IPS DF 6.9 (cell line): Measurements from ENCODE around the gene TAB2.

Experiments used
- DNase-seq: peaks from one replicate; pipeline ENCODE4 v3.0.0-alpha.2; 2013; ENCODE audit warnings: low read depth, low spot score
- H3K27ac ChIP-seq: one replicate; pipeline ENCODE4 v1.5.1; 2013; ENCODE audit warnings: low read length, control low read depth
- H3K27me3 ChIP-seq: 2 replicates; pipeline ENCODE4 v1.6.1; 2013; ENCODE audit warnings: mild to moderate bottlenecking, low read length; ENCODE audit not compliant: control insufficient read depth, insufficient read depth
- H3K36me3 ChIP-seq: 2 replicates; pipeline ENCODE4 v1.6.1; 2013; ENCODE audit warnings: low read length; ENCODE audit not compliant: control insufficient read depth, insufficient read depth
- H3K4me1 ChIP-seq: 2 replicates; pipeline ENCODE4 v1.6.1; 2013; ENCODE audit warnings: low read length; ENCODE audit not compliant: control insufficient read depth, insufficient read depth
- H3K4me3 ChIP-seq: 2 replicates; pipeline ENCODE4 v1.5.1; 2013; ENCODE audit warnings: mild to moderate bottlenecking, low read length
- H3K9me3 ChIP-seq: 2 replicates; pipeline ENCODE4 v1.6.1; 2013; ENCODE audit warnings: low read length, inconsistent platforms; ENCODE audit not compliant: control insufficient read depth, insufficient read depth
- WGBS: extraction: QIAGEN DNeasy Blood & Tissue Kit; methylation state at CpG from one replicate; pipeline ENCODE4 v1.1.7; 2013; ENCODE audit warnings: mixed read lengths, missing lambda C conversion rate; ENCODE audit not compliant: insufficient read length, insufficient coverage; 5-methylcytosine and 5-hydroxymethylcytosine counted together

TAB2 gene

DNA sequence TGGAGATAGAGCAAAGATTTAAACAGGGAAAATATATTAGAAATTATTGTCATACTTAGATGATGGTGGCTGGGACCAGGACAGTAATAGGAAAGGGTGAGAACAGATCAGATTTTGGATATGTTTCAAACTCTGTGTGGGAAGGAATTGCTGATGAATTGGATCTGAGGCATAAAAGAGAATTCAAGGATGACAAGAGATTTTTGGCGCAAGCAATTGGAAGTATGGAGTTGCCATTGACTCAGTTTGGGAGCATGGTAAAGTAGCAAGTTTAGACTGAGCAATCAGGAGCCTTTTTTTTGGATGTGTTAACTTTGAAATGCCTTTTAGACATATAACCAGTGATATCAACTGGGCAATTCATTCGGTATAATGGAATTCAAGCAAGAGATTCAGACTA, 14.4 kb downstream of the TAB2 start:
- H3K36me3 ChIP-seq, result no peaks in the 10 kb centered on the region
- no peaks in the 10 kb centered on the region for H3K27me3 ChIP-seq
- no peak for DNase-seq
- no CpG with 5 or more reads among the region's 2 CpGs for WGBS
- H3K27ac ChIP-seq, result no peak overlapping the region
- H3K4me1 ChIP-seq, result no peaks in the 10 kb centered on the region; the same call in 1 of the 2 replicates
- no peaks in the 10 kb centered on the region for H3K9me3 ChIP-seq
- H3K4me3 ChIP-seq, result no peak overlapping the region

DNA sequence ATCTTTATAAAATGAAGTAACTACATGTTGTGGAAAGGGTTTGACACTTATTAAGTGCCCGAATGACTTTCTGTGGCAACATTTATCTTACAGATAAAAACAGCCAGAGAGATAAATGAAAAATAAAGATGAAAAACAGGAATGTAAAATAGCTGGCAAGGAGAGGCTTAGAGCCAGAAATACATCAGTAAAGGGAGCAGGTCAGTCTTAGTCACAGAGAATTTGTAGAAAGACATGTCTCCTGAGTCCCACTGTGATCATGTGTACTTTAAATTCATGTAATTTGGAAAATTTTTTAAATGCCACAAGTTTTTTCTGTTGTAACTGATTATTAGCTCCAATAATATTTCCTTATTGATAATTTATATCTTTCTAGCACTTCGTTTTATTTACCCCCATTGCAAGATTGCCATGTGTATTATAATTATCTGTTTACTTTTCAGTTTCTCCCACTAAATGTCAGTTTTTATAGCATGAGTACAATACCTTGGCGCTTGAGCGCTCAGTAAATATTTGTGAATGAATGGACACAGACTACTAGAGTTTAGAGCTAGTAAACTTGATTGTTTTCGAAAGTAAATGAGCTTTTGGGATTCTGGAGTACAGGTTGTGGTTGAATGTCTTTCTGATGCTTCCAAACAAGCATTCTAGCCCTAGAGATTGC, 15.2 kb downstream of the TAB2 start:
- WGBS, result no CpG with 5 or more reads among the region's 5 CpGs
- no peaks in the 10 kb centered on the region for H3K27me3 ChIP-seq
- no peaks in the 10 kb centered on the region; the same call in 1 of the 2 replicates for H3K4me1 ChIP-seq
- DNase-seq, result no peak
- H3K4me3 ChIP-seq, result no peak overlapping the region
- no peak overlapping the region for H3K27ac ChIP-seq
- no peaks in the 10 kb centered on the region for H3K36me3 ChIP-seq
- no peaks in the 10 kb centered on the region for H3K9me3 ChIP-seq

DNA sequence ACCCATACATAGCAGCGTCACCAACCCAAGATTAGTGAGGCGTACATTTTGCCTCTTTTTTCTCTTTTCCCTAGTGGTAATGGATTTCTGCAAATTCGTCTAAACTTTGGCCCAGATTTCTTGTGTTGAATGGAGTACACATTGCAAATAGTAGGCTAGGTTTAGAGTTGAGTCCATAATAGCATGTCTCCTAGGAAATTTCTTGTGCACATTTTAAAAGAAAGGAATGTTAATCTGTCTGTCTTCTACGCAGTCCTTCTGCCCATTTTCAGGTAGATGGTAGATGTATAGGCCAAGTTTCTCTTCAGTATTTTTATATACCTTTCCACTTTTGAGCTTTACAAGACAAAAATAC, 15.7 kb downstream of the TAB2 start:
- Histone ChIP-seq H3K27me3 (no peaks in the 10 kb centered on the region), H3K36me3 (no peaks in the 10 kb centered on the region), H3K4me1 (no peaks in the 10 kb centered on the region; the same call in 1 of the 2 replicates), H3K9me3 (no peaks in the 10 kb centered on the region), H3K4me3 (no peak overlapping the region), H3K27ac (no peak overlapping the region)
- no CpG with 5 or more reads among the region's 4 CpGs for WGBS
- no peak for DNase-seq

DNA sequence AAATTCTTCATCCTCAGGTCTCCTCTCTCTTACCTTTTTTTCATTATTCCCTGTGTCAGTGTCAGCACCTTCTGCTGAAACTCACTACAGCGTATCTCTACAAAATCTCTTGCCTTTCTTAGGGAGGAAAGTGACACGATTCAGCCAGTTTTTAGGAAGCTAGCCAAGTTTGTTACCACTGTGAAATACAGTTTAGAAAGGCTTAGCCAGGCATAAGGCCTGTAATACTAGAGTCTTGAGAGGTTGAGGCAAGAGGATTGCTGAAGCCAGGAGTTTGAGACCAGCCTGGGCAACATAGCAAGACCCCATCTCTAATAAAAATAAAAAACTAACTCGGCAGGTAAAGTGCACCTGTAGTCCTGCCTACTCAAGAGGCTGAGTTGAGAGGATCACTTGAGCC, 16.7 kb downstream of the TAB2 start:
- DNase-seq, result no peak
- H3K4me3 ChIP-seq, result no peak overlapping the region
- no peaks in the 10 kb centered on the region for H3K9me3 ChIP-seq
- H3K27me3 ChIP-seq, result no peaks in the 10 kb centered on the region; the same call in 1 of the 2 replicates
- H3K27ac ChIP-seq, result no peak overlapping the region
- H3K36me3 ChIP-seq, result no peaks in the 10 kb centered on the region
- no CpG with 5 or more reads among the region's 3 CpGs for WGBS
- no peaks in the 10 kb centered on the region for H3K4me1 ChIP-seq

DNA sequence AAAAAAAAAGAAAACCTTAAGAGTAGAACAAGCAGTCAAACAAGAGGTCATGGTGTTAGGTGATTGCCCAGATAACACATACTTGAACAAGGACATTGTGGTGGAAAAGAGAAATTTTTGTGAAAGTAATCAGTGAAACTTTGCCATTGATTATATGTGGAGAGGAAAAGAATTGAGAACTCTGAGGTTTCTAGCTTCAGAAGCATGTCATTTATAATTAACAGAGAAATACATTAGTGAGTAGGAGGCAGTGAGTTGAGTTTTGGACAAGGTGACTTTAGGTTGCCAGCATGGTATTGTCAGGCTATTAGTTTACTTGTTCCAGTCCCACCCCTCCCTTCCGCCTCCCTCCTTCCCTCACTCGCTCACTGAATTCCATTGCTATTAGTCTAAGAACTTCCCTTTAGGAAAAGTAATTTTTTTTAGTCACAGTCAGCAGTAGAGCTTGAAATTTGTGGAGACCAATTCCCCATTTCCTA, 17.2 kb downstream of the TAB2 start:
- Histone ChIP-seq H3K27me3 (no peaks in the 10 kb centered on the region; the same call in 1 of the 2 replicates), H3K27ac (no peak overlapping the region), H3K36me3 (no peaks in the 10 kb centered on the region), H3K9me3 (no peaks in the 10 kb centered on the region), H3K4me1 (no peaks in the 10 kb centered on the region), H3K4me3 (no peak overlapping the region)
- WGBS, result no CpG with 5 or more reads among the region's 2 CpGs
- no peak for DNase-seq

DNA sequence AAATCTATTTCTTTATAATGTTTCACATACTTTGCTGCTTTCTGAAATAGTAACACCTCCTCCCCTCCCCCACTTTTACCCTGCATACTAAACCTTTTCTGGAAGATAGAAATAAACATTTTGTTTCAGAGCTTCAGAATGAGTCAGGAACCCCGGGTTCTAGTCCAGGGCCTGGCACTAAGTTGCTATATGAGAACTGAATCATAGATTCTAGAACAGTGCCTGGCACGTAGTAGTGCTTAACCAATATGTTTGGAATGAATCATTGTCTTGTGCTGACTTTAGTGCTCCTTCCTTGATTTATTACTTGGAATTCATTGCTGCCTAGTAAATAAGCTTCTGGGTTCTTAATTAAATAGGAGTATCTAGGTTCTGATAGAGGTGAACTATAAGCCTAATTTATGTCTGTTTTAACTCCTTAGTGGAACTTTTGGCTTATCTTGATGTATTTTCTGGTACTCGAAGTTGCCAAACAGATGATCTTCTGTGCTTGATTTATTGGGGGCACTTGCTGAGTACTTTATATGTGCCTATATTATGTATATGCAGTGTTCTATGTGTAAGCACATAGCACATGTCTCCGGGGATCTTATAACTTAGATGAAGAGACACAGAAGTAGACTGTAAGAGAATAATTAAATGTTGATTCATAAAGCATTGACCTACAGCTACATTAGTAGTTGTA, 18.6 kb downstream of the TAB2 start:
- no peak overlapping the region for H3K27ac ChIP-seq
- no CpG with 5 or more reads among the region's 4 CpGs for WGBS
- no peak for DNase-seq
- no peak overlapping the region for H3K4me3 ChIP-seq
- H3K27me3 ChIP-seq, result no peaks in the 10 kb centered on the region; the same call in 1 of the 2 replicates
- no peaks in the 10 kb centered on the region for H3K36me3 ChIP-seq
- no peaks in the 10 kb centered on the region for H3K9me3 ChIP-seq
- no peaks in the 10 kb centered on the region for H3K4me1 ChIP-seq

DNA sequence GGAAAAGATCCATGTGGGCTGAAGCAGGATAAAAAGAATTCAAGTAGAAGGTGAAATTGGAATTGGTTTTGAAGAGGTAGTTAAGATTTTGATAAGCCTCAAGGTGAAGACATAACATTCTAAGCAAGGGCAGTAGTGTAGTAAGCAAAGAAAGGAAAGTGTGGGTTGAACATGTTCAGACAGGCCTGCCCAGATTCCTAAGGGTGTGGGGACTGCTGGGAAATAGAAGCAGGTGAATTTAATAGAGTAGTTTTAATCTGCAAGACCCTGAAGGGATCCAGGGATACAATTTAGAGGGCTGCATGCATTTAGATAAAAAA, 19.1 kb downstream of the TAB2 start:
- DNase-seq, result no peak

DNA sequence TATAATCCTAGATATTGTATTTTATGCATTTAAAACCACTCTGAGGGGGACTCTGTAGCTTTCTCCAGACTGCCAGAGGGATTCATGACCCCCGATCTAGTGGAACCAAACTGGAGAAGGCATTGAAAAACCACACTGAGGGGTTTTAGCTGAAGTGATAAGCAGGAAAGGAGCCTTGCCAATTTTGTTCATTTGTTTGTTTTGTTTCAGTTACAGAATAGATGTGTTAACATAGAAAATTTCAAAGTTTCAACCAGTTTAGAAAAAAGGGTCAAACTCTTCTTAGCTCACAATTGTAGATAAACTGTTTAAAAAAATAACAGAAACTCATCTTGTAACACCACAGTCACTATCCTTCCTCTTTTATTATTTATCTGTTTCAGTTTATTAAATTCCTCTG, 19.8 kb downstream of the TAB2 start:
- DNase-seq, result no peak
- Histone ChIP-seq H3K36me3 (no peaks in the 10 kb centered on the region), H3K9me3 (no peaks in the 10 kb centered on the region), H3K27me3 (no peaks in the 10 kb centered on the region; the same call in 1 of the 2 replicates), H3K4me1 (no peaks in the 10 kb centered on the region), H3K4me3 (no peak overlapping the region), H3K27ac (no peak overlapping the region)
- no CpG with 5 or more reads among the region's 1 CpG for WGBS

More for the DNA sequence above, 19.1 kb downstream of the TAB2 start:
- no peak overlapping the region for H3K4me3 ChIP-seq
- no peaks in the 10 kb centered on the region for H3K9me3 ChIP-seq
- no peaks in the 10 kb centered on the region; the same call in 1 of the 2 replicates for H3K27me3 ChIP-seq
- no peaks in the 10 kb centered on the region for H3K4me1 ChIP-seq
- no peaks in the 10 kb centered on the region for H3K36me3 ChIP-seq
- no peak overlapping the region for H3K27ac ChIP-seq

DNA sequence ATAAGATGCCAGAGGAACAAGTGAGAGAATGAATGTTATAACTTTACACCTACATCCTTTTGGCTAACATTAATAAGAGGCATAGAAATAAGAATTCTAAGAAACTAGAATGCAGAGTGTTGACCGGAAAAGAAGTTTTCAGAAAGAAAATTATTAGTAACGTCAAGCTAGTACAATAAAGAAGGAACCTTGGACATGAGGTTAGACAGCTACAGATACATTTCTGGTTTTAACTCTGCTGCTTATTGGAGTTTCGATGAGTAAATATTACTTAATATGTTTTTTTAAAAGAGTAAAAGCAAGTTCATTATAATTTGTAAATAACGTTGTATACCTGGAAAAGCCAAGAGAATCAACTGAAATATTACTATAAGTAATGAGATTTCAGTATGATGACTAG, 22.7 kb downstream of the TAB2 start:
- Histone ChIP-seq H3K4me1 (no peaks in the 10 kb centered on the region), H3K36me3 (no peaks in the 10 kb centered on the region), H3K27me3 (no peaks in the 10 kb centered on the region; the same call in 1 of the 2 replicates), H3K9me3 (no peaks in the 10 kb centered on the region), H3K4me3 (no peak overlapping the region), H3K27ac (no peak overlapping the region)
- DNase-seq, result no peak
- no CpG with 5 or more reads among the region's 4 CpGs for WGBS

DNA sequence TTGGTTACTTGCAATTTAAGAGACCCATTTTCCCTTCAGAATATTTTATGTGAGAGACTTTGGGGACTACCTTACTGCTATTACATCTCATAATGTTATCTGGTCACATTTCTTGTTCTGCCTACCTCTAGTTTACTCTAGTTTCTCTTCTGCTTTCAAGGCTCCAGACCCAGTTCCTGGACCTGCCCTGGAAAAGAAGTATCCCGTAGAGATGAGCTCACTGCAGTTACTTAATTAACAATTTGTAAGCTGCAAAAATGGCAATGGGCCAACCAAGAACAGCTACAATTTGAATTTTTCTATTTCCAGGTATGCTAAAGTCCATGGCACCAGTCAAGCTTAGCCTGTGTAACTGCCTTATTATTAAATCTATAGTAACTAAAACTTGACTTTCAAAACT, 25.0 kb downstream of the TAB2 start:
- no peak for DNase-seq
- H3K4me1 ChIP-seq, result no peaks in the 10 kb centered on the region
- no CpG with 5 or more reads among the region's 1 CpG for WGBS
- H3K9me3 ChIP-seq, result no peaks in the 10 kb centered on the region
- no peaks in the 10 kb centered on the region; the same call in 1 of the 2 replicates for H3K27me3 ChIP-seq
- H3K4me3 ChIP-seq, result no peak overlapping the region
- no peaks in the 10 kb centered on the region for H3K36me3 ChIP-seq
- H3K27ac ChIP-seq, result no peak overlapping the region

DNA sequence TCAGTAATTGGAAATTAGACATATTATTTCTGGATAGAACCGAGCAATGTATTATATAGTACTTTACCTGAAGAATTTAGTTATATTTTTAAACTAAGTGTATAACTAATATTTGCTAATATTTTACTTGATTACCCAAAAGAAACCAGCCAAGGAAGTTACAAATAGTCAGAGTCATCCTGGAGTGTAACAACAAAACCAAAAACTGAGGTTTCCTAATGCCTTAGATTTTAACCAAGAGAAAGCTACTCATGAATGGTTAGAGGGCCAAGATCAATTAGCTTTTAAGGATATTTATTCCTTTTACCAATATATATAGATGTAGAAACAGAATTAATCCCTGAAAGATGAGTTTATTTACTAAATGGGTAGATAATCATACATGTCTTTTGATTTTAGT, 26.0 kb downstream of the TAB2 start:
- DNase-seq, result no peak
- no peaks in the 10 kb centered on the region; the same call in 1 of the 2 replicates for H3K27me3 ChIP-seq

More for the DNA sequence above, 26.0 kb downstream of the TAB2 start:
- Histone ChIP-seq H3K27ac (no peak overlapping the region), H3K4me1 (no peaks in the 10 kb centered on the region), H3K36me3 (no peaks in the 10 kb centered on the region), H3K9me3 (no peaks in the 10 kb centered on the region), H3K4me3 (no peak overlapping the region)
- WGBS, result no CpG with 5 or more reads among the region's 1 CpG
